ENCODE data around the gene PODN.

Gene PODN

DNA sequence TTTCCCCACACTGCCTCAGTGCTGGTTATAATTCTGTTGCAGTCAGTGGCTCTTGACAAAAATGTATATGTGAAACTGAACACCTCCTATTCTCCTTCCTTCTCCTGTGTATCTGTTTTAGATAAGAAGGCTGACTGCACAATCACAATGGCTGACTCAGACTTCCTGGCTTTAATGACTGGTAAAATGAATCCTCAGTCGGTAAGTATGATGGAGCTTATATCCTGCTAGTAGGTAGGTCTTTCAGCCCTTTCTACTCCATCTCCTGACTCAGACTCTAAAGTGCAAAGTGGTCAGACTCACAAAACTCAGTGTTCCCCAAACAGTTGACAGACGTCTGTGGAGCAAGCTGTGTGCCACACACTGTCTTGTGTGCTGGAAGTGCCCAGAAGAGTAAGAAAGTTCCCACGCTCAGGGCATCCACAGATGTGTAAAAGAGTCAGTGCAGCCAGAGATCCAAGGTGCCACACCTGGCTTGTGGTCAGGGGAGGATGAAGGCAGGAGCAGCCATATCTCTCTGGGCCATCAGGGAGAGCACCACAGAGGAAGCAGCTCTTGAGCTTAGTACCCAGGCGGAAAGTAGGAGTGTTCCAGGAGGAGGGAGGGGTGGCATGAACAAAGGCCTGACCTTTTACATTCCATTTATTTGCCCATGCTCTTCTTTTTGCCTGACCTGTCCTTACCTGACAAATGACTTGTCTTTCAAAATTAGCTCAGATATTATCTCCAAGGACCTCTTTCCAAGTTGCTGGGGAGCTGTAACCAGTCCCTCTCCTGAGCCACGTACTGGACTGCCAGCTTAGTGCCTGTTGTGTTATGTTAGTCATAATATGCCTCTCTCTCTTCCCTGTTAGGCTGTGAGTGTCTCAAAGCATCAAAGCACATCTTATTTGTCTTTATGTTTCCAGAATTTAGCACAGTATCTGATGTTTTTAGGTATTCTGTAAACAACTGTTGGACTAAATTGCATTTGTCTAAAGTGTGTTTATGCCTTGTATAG lies 14.0 kb upstream of the PODN start:
- no peak overlapping the region for H3K4me3 ChIP-seq (ENCODE audit: low read length)
- no peak overlapping the region for H3K9ac ChIP-seq (ENCODE audit: low read length)
- H4K5ac ChIP-seq (ENCODE audit: low read length), result no peak overlapping the region
- no CpG with 5 or more reads among the region's 5 CpGs for WGBS (ENCODE audit: extremely low coverage, insufficient coverage, low lambda C conversion rate)
- H3K18ac ChIP-seq (ENCODE audit: low read length), result no peak overlapping the region
- no peaks in the 10 kb centered on the region for H3K79me2 ChIP-seq (ENCODE audit: control insufficient read depth, insufficient read depth, low read length)
- H3K27ac ChIP-seq (ENCODE audit: low read depth, low read length), result no peak overlapping the region
- no peak overlapping the region for H2BK5ac ChIP-seq (ENCODE audit: low read length)
- H4K8ac ChIP-seq (ENCODE audit: low read depth, low read length), result no peak overlapping the region
- H3K4me2 ChIP-seq (ENCODE audit: low read length), result no peak overlapping the region
- no peak overlapping the region for H2BK15ac ChIP-seq (replicated peaks; ENCODE audit: low read depth)
- H3K79me1 ChIP-seq (ENCODE audit: low read length), result no peaks in the 10 kb centered on the region
- H2AK5ac ChIP-seq (ENCODE audit: low read length), result no peak overlapping the region
- H3K4ac ChIP-seq (ENCODE audit: low read depth, low read length), result no peak overlapping the region
- no peaks in the 10 kb centered on the region for H3K4me1 ChIP-seq (ENCODE audit: control insufficient read depth, low read depth, low read length)
- no peaks in the 10 kb centered on the region for H3K36me3 ChIP-seq (ENCODE audit: control insufficient read depth, insufficient read depth, low read length)
- no peaks in the 10 kb centered on the region for H3K27me3 ChIP-seq (ENCODE audit: insufficient read depth, low read length, poor library complexity)
- no peak overlapping the region for H2BK120ac ChIP-seq (ENCODE audit: low read depth, low read length)
- no peak for DNase-seq
- H3K23ac ChIP-seq (ENCODE audit: low read length), result no peak overlapping the region
- H3K56ac ChIP-seq (ENCODE audit: low read length), result no peak overlapping the region

GRCh38 chr1:53048960-53049573 lies 12.9 kb upstream of the PODN start:
- Histone ChIP-seq H2BK15ac (replicated peaks; ENCODE audit: low read depth) (no peak overlapping the region), H3K79me2 (ENCODE audit: control insufficient read depth, insufficient read depth, low read length) (no peaks in the 10 kb centered on the region), H3K4me2 (ENCODE audit: low read length) (no peak overlapping the region), H2BK120ac (ENCODE audit: low read depth, low read length) (no peak overlapping the region), H3K79me1 (ENCODE audit: low read length) (no peaks in the 10 kb centered on the region), H2BK5ac (ENCODE audit: low read length) (no peak overlapping the region), H3K9ac (ENCODE audit: low read length) (no peak overlapping the region), H3K4me1 (ENCODE audit: control insufficient read depth, low read depth, low read length) (no peaks in the 10 kb centered on the region), H3K23ac (ENCODE audit: low read length) (no peak overlapping the region), H4K5ac (ENCODE audit: low read length) (no peak overlapping the region), H3K27ac (ENCODE audit: low read depth, low read length) (no peak overlapping the region), H3K4me3 (ENCODE audit: low read length) (no peak overlapping the region), H3K27me3 (ENCODE audit: insufficient read depth, low read length, poor library complexity) (no peaks in the 10 kb centered on the region), H4K8ac (ENCODE audit: low read depth, low read length) (no peak overlapping the region), H3K18ac (ENCODE audit: low read length) (no peak overlapping the region), H2AK5ac (ENCODE audit: low read length) (no peak overlapping the region), H3K56ac (ENCODE audit: low read length) (no peak overlapping the region), H3K4ac (ENCODE audit: low read depth, low read length) (no peak overlapping the region), H3K36me3 (ENCODE audit: control insufficient read depth, insufficient read depth, low read length) (no peaks in the 10 kb centered on the region)
- no peak for DNase-seq
- WGBS (ENCODE audit: extremely low coverage, insufficient coverage, low lambda C conversion rate), result no CpG with 5 or more reads among the region's 3 CpGs

DNA sequence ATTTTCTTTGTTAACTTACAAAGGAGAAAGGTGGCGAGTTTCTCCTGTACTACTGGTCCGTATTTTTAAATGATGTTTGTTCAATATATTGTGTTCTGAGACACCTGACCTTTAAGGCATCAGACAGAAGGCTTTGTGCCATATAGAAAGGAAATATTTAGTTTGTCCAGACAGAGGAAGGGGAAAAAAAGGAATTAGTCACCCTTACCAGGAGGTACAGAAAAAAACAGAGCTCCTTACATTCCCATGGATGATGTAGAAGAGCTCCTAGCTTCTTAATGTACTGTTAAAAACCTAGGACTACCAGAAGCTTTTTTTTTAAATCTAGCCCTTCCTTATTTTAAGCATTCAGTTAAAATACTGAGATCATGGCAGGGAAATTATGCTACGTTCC lies 12.4 kb upstream of the PODN start:
- no peak for DNase-seq
- Histone ChIP-seq H3K56ac (ENCODE audit: low read length) (no peak overlapping the region), H3K18ac (ENCODE audit: low read length) (no peak overlapping the region), H3K79me2 (ENCODE audit: control insufficient read depth, insufficient read depth, low read length) (no peaks in the 10 kb centered on the region), H3K36me3 (ENCODE audit: control insufficient read depth, insufficient read depth, low read length) (no peaks in the 10 kb centered on the region), H3K4me1 (ENCODE audit: control insufficient read depth, low read depth, low read length) (no peaks in the 10 kb centered on the region), H4K8ac (ENCODE audit: low read depth, low read length) (no peak overlapping the region), H3K4ac (ENCODE audit: low read depth, low read length) (no peak overlapping the region), H3K23ac (ENCODE audit: low read length) (no peak overlapping the region), H4K5ac (ENCODE audit: low read length) (no peak overlapping the region), H3K9ac (ENCODE audit: low read length) (no peak overlapping the region), H2BK120ac (ENCODE audit: low read depth, low read length) (no peak overlapping the region), H2BK5ac (ENCODE audit: low read length) (no peak overlapping the region), H3K4me3 (ENCODE audit: low read length) (no peak overlapping the region), H3K27ac (ENCODE audit: low read depth, low read length) (no peak overlapping the region), H3K4me2 (ENCODE audit: low read length) (no peak overlapping the region), H3K79me1 (ENCODE audit: low read length) (no peaks in the 10 kb centered on the region), H3K27me3 (ENCODE audit: insufficient read depth, low read length, poor library complexity) (no peaks in the 10 kb centered on the region), H2AK5ac (ENCODE audit: low read length) (no peak overlapping the region), H2BK15ac (replicated peaks; ENCODE audit: low read depth) (no peak overlapping the region)
- no CpG with 5 or more reads among the region's 3 CpGs for WGBS (ENCODE audit: extremely low coverage, insufficient coverage, low lambda C conversion rate)

- Histone ChIP-seq H4K8ac (ENCODE audit: low read depth, low read length) (no peak overlapping the region), H3K4me2 (ENCODE audit: low read length) (no peak overlapping the region), H3K27me3 (ENCODE audit: insufficient read depth, low read length, poor library complexity) (no peaks in the 10 kb centered on the region), H3K79me2 (ENCODE audit: control insufficient read depth, insufficient read depth, low read length) (no peaks in the 10 kb centered on the region), H3K56ac (ENCODE audit: low read length) (no peak overlapping the region), H3K79me1 (ENCODE audit: low read length) (no peaks in the 10 kb centered on the region), H3K18ac (ENCODE audit: low read length) (no peak overlapping the region), H3K4ac (ENCODE audit: low read depth, low read length) (no peak overlapping the region), H3K36me3 (ENCODE audit: control insufficient read depth, insufficient read depth, low read length) (no peaks in the 10 kb centered on the region), H2BK5ac (ENCODE audit: low read length) (no peak overlapping the region), H2AK5ac (ENCODE audit: low read length) (no peak overlapping the region), H3K23ac (ENCODE audit: low read length) (no peak overlapping the region), H3K27ac (ENCODE audit: low read depth, low read length) (no peak overlapping the region), H3K4me1 (ENCODE audit: control insufficient read depth, low read depth, low read length) (no peaks in the 10 kb centered on the region), H3K4me3 (ENCODE audit: low read length) (no peak overlapping the region), H4K5ac (ENCODE audit: low read length) (no peak overlapping the region), H2BK15ac (replicated peaks; ENCODE audit: low read depth) (no peak overlapping the region), H2BK120ac (ENCODE audit: low read depth, low read length) (no peak overlapping the region), H3K9ac (ENCODE audit: low read length) (no peak overlapping the region)
- no CpG with 5 or more reads among the region's 2 CpGs for WGBS (ENCODE audit: extremely low coverage, insufficient coverage, low lambda C conversion rate)
- no peak for DNase-seq
Measured at GRCh38 chr1:53050310-53050709, 11.7 kb upstream of the PODN start.

GRCh38 chr1:53051676-53052075 lies 10.3 kb upstream of the PODN start:
- H3K36me3 ChIP-seq (ENCODE audit: control insufficient read depth, insufficient read depth, low read length), result no peaks in the 10 kb centered on the region
- no CpG with 5 or more reads among the region's 1 CpG for WGBS (ENCODE audit: extremely low coverage, insufficient coverage, low lambda C conversion rate)

More at GRCh38 chr1:53051676-53052075, 10.3 kb upstream of the PODN start:
- Histone ChIP-seq H2BK120ac (ENCODE audit: low read depth, low read length) (no peak overlapping the region), H3K9ac (ENCODE audit: low read length) (no peak overlapping the region), H4K5ac (ENCODE audit: low read length) (no peak overlapping the region), H3K4me2 (ENCODE audit: low read length) (no peak overlapping the region), H3K4me1 (ENCODE audit: control insufficient read depth, low read depth, low read length) (no peaks in the 10 kb centered on the region), H3K18ac (ENCODE audit: low read length) (no peak overlapping the region), H3K79me2 (ENCODE audit: control insufficient read depth, insufficient read depth, low read length) (no peaks in the 10 kb centered on the region), H4K8ac (ENCODE audit: low read depth, low read length) (no peak overlapping the region), H3K23ac (ENCODE audit: low read length) (no peak overlapping the region), H2BK5ac (ENCODE audit: low read length) (no peak overlapping the region), H2AK5ac (ENCODE audit: low read length) (no peak overlapping the region), H3K4ac (ENCODE audit: low read depth, low read length) (no peak overlapping the region), H3K4me3 (ENCODE audit: low read length) (no peak overlapping the region), H3K27me3 (ENCODE audit: insufficient read depth, low read length, poor library complexity) (no peaks in the 10 kb centered on the region), H2BK15ac (replicated peaks; ENCODE audit: low read depth) (no peak overlapping the region), H3K56ac (ENCODE audit: low read length) (no peak overlapping the region), H3K79me1 (ENCODE audit: low read length) (no peaks in the 10 kb centered on the region), H3K27ac (ENCODE audit: low read depth, low read length) (no peak overlapping the region)
- DNase-seq, result no peak
